Right hindlimb (tissue), 1 donor: ENCODE measurements around the gene PTH2.
"Not testable (repeated sequence)": the region's sequence is repeated elsewhere in the genome, so short reads cannot be mapped to it uniquely, and the experiment has no call there.

Experiments
- DNase-seq: peaks from one replicate; pipeline ENCODE4 v3.0.0-alpha.2; 2018

Gene PTH2

GRCh38 chr19:49374665-49375434 lies 48.4 kb downstream of the PTH2 start:
- DNase-seq = no peak

GRCh38 chr19:49373174-49373573 lies 50.1 kb downstream of the PTH2 start:
- DNase-seq = not testable (repeated sequence)
